ENCODE results near the gene ECHS1. TPM values are rescaled to one million over a fixed set of nuclear protein-coding genes. Genes with fewer than 3 reads are reported as not detected.

ECHS1 gene
- polyA plus RNA-seq, 1 of the 3 experiments (the other 2 are of a cell fraction): 97.8 TPM

- TF ChIP-seq NFIC (IDR thresholded peaks at IDR 0.05; ENCODE audit: borderline replicate concordance) (peak; percentile 39; the same call in 1 of the 2 replicates), TCF12 (IDR thresholded peaks at IDR 0.05) (no peak), MXI1 (IDR thresholded peaks at IDR 0.05; ENCODE audit: low read depth, low read length) (0 out of 2 replicates have a peak, but pooled peaks have one; percentile 12)
- ChIA-PET CTCF (interaction anchor here (1.0 to 9.1 kb wide), 2 partner anchors 10 to 31 kb away, joined by 3 to 73 read pairs; no protein-coding TSS in a partner anchor), POLR2A (interaction anchor here (1.0 to 1.6 kb wide), 2 partner anchors 14 to 35 kb away, joined by 3 to 5 read pairs; partner anchors contain the start of genes ECHS1 and MTG1)
- no peaks in the 10 kb centered on the region for H3K9me2 ChIP-seq
- no peak overlapping the region for H3K4me3 ChIP-seq (ENCODE audit: low read depth in 2 of 2, low read length in 1 of 2)
- peaks cover 0 to 36% of the 10 kb centered on the region in 2 experiments; a peak in 1 of 4 replicates for H3K4me1 ChIP-seq (ENCODE audit: control insufficient read depth in 1 of 2, insufficient read depth in 2 of 2, low read depth in 1 of 2, low read length in 1 of 2)
- H3F3A ChIP-seq (replicated peaks; ENCODE audit: insufficient read depth): no peaks in the 10 kb centered on the region
- DNase-seq: peak; percentile 59
- no peaks in the 10 kb centered on the region for H3K79me2 ChIP-seq (ENCODE audit: insufficient read depth)
- no peaks in the 10 kb centered on the region for H3K27me3 ChIP-seq (ENCODE audit: insufficient read depth)
- 38% methylated on average over 5 of the region's 6 CpGs for WGBS (ENCODE audit: low lambda C conversion rate)
- no peak overlapping the region for H3K9ac ChIP-seq
- H4K20me1 ChIP-seq (ENCODE audit: insufficient read depth): no peaks in the 10 kb centered on the region
- H3K36me3 ChIP-seq (replicated peaks in 1 of 2; ENCODE audit: control insufficient read depth in 1 of 2, insufficient read depth in 2 of 2, low read length in 1 of 2): peaks cover 6 to 19% of the 10 kb centered on the region in 2 experiments
- H3K4me2 ChIP-seq: no peak overlapping the region
- no peak overlapping the region for H2AFZ ChIP-seq (ENCODE audit: low read depth)
- no peaks in the 10 kb centered on the region for H3K9me3 ChIP-seq
- H3K27ac ChIP-seq (ENCODE audit: low read depth in 2 of 2, low read length in 1 of 2): peak overlapping the region in 1 of 2 experiments; percentile 2; a peak in 1 of 4 replicates
Measured at GRCh38 chr10:133359554-133359971, 13.6 kb downstream of the ECHS1 start.

- Histone ChIP-seq H3K9ac (no peak overlapping the region), H3F3A (replicated peaks; ENCODE audit: insufficient read depth) (no peaks in the 10 kb centered on the region), H3K4me3 (ENCODE audit: low read depth in 2 of 2, low read length in 1 of 2) (no peak overlapping the region), H3K9me3 (no peaks in the 10 kb centered on the region), H3K4me1 (ENCODE audit: control insufficient read depth in 1 of 2, insufficient read depth in 2 of 2, low read depth in 1 of 2, low read length in 1 of 2) (peaks cover 0 to 36% of the 10 kb centered on the region in 2 experiments; a peak in 1 of 4 replicates), H3K27ac (ENCODE audit: low read depth in 2 of 2, low read length in 1 of 2) (peak overlapping the region in 1 of 2 experiments; percentile 39; a peak in 1 of 4 replicates), H3K4me2 (no peak overlapping the region), H3K27me3 (ENCODE audit: insufficient read depth) (no peaks in the 10 kb centered on the region), H4K20me1 (ENCODE audit: insufficient read depth) (no peaks in the 10 kb centered on the region), H3K79me2 (ENCODE audit: insufficient read depth) (no peaks in the 10 kb centered on the region), H2AFZ (ENCODE audit: low read depth) (no peak overlapping the region), H3K36me3 (replicated peaks in 1 of 2; ENCODE audit: control insufficient read depth in 1 of 2, insufficient read depth in 2 of 2, low read length in 1 of 2) (peaks cover 6 to 14% of the 10 kb centered on the region in 2 experiments), H3K9me2 (no peaks in the 10 kb centered on the region)
- ChIA-PET POLR2A (interaction anchor here (1.6 kb wide), 1 partner anchor 14 kb away, joined by 5 read pairs; the partner anchor contains the start of gene ECHS1), CTCF (interaction anchor here (1.0 to 9.1 kb wide), 2 partner anchors 11 to 30 kb away, joined by 3 to 73 read pairs; no protein-coding TSS in a partner anchor)
- no peak for DNase-seq
- TF ChIP-seq EP300 (IDR thresholded peaks at IDR 0.05; ENCODE audit: borderline replicate concordance in 1 of 2, low read depth in 1 of 2, low read length in 1 of 2) (no peak), FOXJ3 (CRISPR knock-in tag; IDR thresholded peaks at IDR 0.05) (no peak), JUND (IDR thresholded peaks at IDR 0.05) (no peak)
- WGBS (ENCODE audit: low lambda C conversion rate): 95% methylated on average over 10 of the region's 11 CpGs
Measured at GRCh38 chr10:133358925-133359310, 14.2 kb downstream of the ECHS1 start.

GRCh38 chr10:133358162-133358924 is 14.8 kb downstream of the ECHS1 start:
- ChIA-PET POLR2A (interaction anchor here (0.8 to 1.6 kb wide), 3 partner anchors 10 to 32 kb away, joined by 3 to 5 read pairs (median 3); partner anchors contain the start of gene ECHS1), CTCF (interaction anchor here (1.0 to 9.1 kb wide), 4 partner anchors 11 to 30 kb away, joined by 3 to 73 read pairs (median 4); partner anchors contain the start of gene CALY)

More at GRCh38 chr10:133358162-133358924, 14.8 kb downstream of the ECHS1 start:
- Histone ChIP-seq H3K36me3 (replicated peaks in 1 of 2; ENCODE audit: control insufficient read depth in 1 of 2, insufficient read depth in 2 of 2, low read length in 1 of 2) (peaks cover 6 to 14% of the 10 kb centered on the region in 2 experiments), H2AFZ (ENCODE audit: low read depth) (no peak overlapping the region), H3K27me3 (ENCODE audit: insufficient read depth) (no peaks in the 10 kb centered on the region), H3K79me2 (ENCODE audit: insufficient read depth) (no peaks in the 10 kb centered on the region), H3K27ac (ENCODE audit: low read depth in 2 of 2, low read length in 1 of 2) (peak overlapping the region in 1 of 2 experiments; percentile 39; a peak in 1 of 4 replicates), H3K4me2 (no peak overlapping the region), H3K4me3 (ENCODE audit: low read depth in 2 of 2, low read length in 1 of 2) (no peak overlapping the region), H3K9ac (no peak overlapping the region), H3K9me2 (no peaks in the 10 kb centered on the region), H3K4me1 (ENCODE audit: control insufficient read depth in 1 of 2, insufficient read depth in 2 of 2, low read depth in 1 of 2, low read length in 1 of 2) (peaks cover 0 to 36% of the 10 kb centered on the region in 2 experiments; a peak in 1 of 4 replicates), H3K9me3 (no peaks in the 10 kb centered on the region), H4K20me1 (ENCODE audit: insufficient read depth) (no peaks in the 10 kb centered on the region), H3F3A (replicated peaks; ENCODE audit: insufficient read depth) (no peaks in the 10 kb centered on the region)
- TF ChIP-seq FOXJ3 (CRISPR knock-in tag; IDR thresholded peaks at IDR 0.05) (no peak), NFIC (IDR thresholded peaks at IDR 0.05; ENCODE audit: borderline replicate concordance) (no peak), GATA2 (CRISPR knock-in tag; IDR thresholded peaks at IDR 0.05) (no peak), MXI1 (IDR thresholded peaks at IDR 0.05; ENCODE audit: low read depth, low read length) (no peak), RFX5 (IDR thresholded peaks at IDR 0.05; ENCODE audit: low read length) (no peak), ZBTB33 (IDR thresholded peaks at IDR 0.05; ENCODE audit: borderline replicate concordance, low read depth) (no peak), SIN3A (IDR thresholded peaks at IDR 0.05; ENCODE audit: borderline replicate concordance, low read depth, low read length) (no peak), FOXM1 (IDR thresholded peaks at IDR 0.05; ENCODE audit: low read depth) (no peak), JUND (IDR thresholded peaks at IDR 0.05) (no peak), SMC3 (IDR thresholded peaks at IDR 0.05; ENCODE audit: low read depth, low read length) (no peak), IRF3 (IDR thresholded peaks at IDR 0.05; ENCODE audit: low read depth, low read length) (no peak)
- 97% methylated on average over 6 of the region's 41 CpGs for WGBS (ENCODE audit: low lambda C conversion rate)
- peak; percentile 38 for DNase-seq
